Mononuclear cell (primary cell): ENCODE data around the gene PEX14. TPM values are rescaled to one million over a fixed set of nuclear protein-coding genes. Genes with fewer than 3 reads are reported as not detected.

Source experiments
- H3K27me3 ChIP-seq: 2 replicates; pipeline ENCODE4 v1.6.0; 2011; ENCODE audit warnings: low read length, control low read depth; ENCODE audit not compliant: insufficient read depth
- H3K4me1 ChIP-seq: 2 replicates; pipeline ENCODE4 v1.5.1; 2011; ENCODE audit warnings: mild to moderate bottlenecking, low read length, control low read depth; ENCODE audit not compliant: insufficient read depth
- H3K4me3 ChIP-seq: 2 replicates; pipeline ENCODE4 v1.5.1; 2011; ENCODE audit warnings: mild to moderate bottlenecking, low read length, moderate library complexity
- H3K9me3 ChIP-seq: 2 replicates; pipeline ENCODE4 v1.5.1; 2011; ENCODE audit warnings: low read depth, mild to moderate bottlenecking, control low read depth, low read length
- total RNA-seq: library from RNA; depleted of rRNA; stranded (reverse); fragments of >200 nt; gene quantifications from one replicate; pipeline ENCODE4 v1.2.3, GENCODE V29; 2012

The PEX14 gene
- total RNA-seq, 1 donor, result 7.1 TPM

DNA sequence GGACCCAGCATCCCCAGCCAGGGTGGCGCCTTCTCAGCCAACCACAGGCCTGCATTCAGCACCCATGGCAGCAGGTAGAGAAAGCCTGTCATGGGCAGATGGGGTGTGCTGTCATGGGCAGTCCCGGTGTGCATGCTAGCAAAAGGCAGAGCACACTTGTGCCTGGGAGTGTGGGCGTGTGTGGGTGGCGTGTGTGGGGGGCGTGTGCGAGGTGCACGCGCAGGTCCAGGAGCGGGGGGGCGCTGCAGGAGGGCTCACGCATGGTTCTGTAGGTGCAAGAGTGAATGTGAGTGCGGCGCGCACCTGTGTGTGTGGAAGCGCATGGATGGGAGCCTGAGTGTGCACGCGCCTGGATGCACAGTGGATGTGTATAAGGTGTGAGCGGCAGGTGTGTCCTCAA, 184.5 kb downstream of the PEX14 start:
- Histone ChIP-seq H3K9me3 (no peaks in the 10 kb centered on the region), H3K27me3 (no peaks in the 10 kb centered on the region), H3K4me3 (no peak overlapping the region), H3K4me1 (no peaks in the 10 kb centered on the region)

- no peaks in the 10 kb centered on the region for H3K4me1 ChIP-seq
- no peaks in the 10 kb centered on the region for H3K27me3 ChIP-seq
- H3K9me3 ChIP-seq, result no peaks in the 10 kb centered on the region
- H3K4me3 ChIP-seq, result no peak overlapping the region
Measured at GRCh38 chr1:10659646-10660540, 185.1 kb downstream of the PEX14 start.

DNA sequence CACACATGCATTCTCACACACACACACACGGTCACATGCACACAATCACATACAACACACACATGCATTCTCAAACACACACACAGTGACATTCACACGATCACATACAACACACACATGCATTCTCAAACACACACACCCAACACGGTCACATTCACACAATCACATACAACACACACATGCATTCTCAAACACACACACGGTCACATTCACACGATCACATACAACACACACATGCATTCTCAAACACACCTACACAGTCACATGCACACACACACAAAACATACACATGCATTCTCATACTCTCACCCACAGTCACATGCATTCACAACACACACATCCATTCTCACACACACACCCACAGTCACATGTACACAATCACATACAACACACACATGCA, 186.7 kb downstream of the PEX14 start:
- Histone ChIP-seq H3K27me3 (no peaks in the 10 kb centered on the region), H3K4me1 (no peaks in the 10 kb centered on the region), H3K9me3 (no peaks in the 10 kb centered on the region), H3K4me3 (no peak overlapping the region)

DNA sequence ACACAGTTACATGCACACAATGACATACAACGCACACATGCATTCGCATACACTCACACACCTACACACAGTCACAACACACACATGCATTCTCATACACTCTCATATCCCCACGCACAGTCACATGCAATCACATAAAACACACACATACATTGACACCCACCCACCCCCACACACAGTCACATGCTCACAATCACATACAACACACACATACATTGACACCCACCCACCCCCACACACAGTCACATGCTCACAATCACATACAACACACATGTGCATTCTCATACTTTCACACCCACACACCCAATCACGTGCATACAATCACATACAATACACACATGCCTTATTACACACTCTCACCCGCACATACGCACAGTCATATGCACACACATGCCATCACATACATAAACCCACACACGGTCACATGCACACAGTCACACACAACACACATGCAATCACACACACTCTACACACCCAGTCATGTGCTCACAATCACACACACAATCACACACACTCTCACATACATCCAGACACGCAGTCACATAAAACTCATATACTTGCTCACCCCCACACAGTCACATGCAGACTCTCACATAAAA, 187.4 kb downstream of the PEX14 start:
- Histone ChIP-seq H3K4me3 (no peak overlapping the region), H3K4me1 (no peaks in the 10 kb centered on the region), H3K9me3 (no peaks in the 10 kb centered on the region), H3K27me3 (no peaks in the 10 kb centered on the region)

GRCh38 chr1:10662824-10663677, 188.3 kb downstream of the PEX14 start:
- no peaks in the 10 kb centered on the region for H3K27me3 ChIP-seq
- H3K4me3 ChIP-seq, result no peak overlapping the region
- no peaks in the 10 kb centered on the region for H3K9me3 ChIP-seq
- H3K4me1 ChIP-seq, result no peaks in the 10 kb centered on the region

GRCh38 chr1:10663678-10664035, 188.9 kb downstream of the PEX14 start:
- Histone ChIP-seq H3K4me1 (no peaks in the 10 kb centered on the region), H3K27me3 (no peaks in the 10 kb centered on the region), H3K9me3 (no peaks in the 10 kb centered on the region), H3K4me3 (no peak overlapping the region)

DNA sequence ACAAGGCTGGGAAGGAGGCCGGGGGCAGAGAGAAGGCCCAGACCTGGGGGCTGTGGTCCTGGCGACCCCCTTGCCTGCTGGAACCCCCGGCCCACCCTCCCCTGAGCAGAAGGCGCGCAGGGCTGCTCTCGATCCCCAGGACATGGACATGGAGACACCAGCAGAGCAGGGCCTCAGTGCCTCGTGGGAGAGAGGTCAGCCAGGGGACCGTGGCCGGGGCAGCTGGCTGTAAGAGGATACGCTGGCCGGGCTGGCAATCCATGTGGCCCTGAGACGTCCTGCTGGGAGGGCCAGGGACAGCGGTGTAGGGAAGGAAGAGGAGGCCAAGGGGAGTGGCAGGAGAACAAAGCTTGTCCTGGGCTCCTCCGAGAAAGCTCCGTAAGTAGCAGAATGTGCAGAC, 189.5 kb downstream of the PEX14 start:
- Histone ChIP-seq H3K4me3 (no peak overlapping the region), H3K27me3 (no peaks in the 10 kb centered on the region), H3K9me3 (no peaks in the 10 kb centered on the region), H3K4me1 (no peaks in the 10 kb centered on the region)

GRCh38 chr1:10665226-10665625, 190.5 kb downstream of the PEX14 start:
- Histone ChIP-seq H3K9me3 (no peaks in the 10 kb centered on the region), H3K4me1 (no peaks in the 10 kb centered on the region), H3K27me3 (no peaks in the 10 kb centered on the region), H3K4me3 (no peak overlapping the region)

GRCh38 chr1:10665930-10666850, 191.4 kb downstream of the PEX14 start:
- Histone ChIP-seq H3K4me3 (no peak overlapping the region), H3K27me3 (no peaks in the 10 kb centered on the region), H3K9me3 (no peaks in the 10 kb centered on the region), H3K4me1 (no peaks in the 10 kb centered on the region)

- no peaks in the 10 kb centered on the region for H3K9me3 ChIP-seq
- no peaks in the 10 kb centered on the region for H3K4me1 ChIP-seq
- no peak overlapping the region for H3K4me3 ChIP-seq
- no peaks in the 10 kb centered on the region for H3K27me3 ChIP-seq
Measured at GRCh38 chr1:10667861-10668761, 193.4 kb downstream of the PEX14 start.

DNA sequence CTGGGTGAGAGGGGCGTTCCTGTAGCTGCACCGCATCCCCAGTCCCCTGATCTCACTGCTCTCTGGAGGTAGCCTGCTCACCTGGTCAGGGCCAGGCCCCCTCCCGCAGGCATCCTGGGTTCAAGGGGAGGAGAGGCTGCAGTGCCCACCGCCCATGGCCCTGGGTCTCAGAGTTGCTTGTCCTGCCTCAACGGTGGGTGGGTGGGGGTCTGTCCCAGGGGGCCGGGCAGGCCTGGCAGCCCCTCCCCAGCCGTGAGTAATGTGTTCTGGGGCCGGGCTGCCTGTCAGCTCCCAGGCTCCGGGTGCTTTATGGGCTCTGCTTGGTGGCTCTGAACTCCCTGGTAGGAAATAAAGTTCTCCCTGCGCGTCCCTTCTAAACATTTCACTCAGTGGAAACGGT, 194.8 kb downstream of the PEX14 start:
- no peaks in the 10 kb centered on the region for H3K27me3 ChIP-seq
- no peaks in the 10 kb centered on the region for H3K9me3 ChIP-seq
- no peaks in the 10 kb centered on the region for H3K4me1 ChIP-seq
- no peak overlapping the region for H3K4me3 ChIP-seq

GRCh38 chr1:10670190-10670589, 195.4 kb downstream of the PEX14 start:
- Histone ChIP-seq H3K27me3 (no peaks in the 10 kb centered on the region), H3K9me3 (no peaks in the 10 kb centered on the region), H3K4me1 (no peaks in the 10 kb centered on the region), H3K4me3 (no peak overlapping the region)

GRCh38 chr1:10671090-10671489, 196.3 kb downstream of the PEX14 start:
- Histone ChIP-seq H3K4me1 (no peaks in the 10 kb centered on the region), H3K9me3 (no peaks in the 10 kb centered on the region), H3K27me3 (no peaks in the 10 kb centered on the region), H3K4me3 (no peak overlapping the region)
